ENCODE data around the gene HNF1A.

The HNF1A gene

DNA sequence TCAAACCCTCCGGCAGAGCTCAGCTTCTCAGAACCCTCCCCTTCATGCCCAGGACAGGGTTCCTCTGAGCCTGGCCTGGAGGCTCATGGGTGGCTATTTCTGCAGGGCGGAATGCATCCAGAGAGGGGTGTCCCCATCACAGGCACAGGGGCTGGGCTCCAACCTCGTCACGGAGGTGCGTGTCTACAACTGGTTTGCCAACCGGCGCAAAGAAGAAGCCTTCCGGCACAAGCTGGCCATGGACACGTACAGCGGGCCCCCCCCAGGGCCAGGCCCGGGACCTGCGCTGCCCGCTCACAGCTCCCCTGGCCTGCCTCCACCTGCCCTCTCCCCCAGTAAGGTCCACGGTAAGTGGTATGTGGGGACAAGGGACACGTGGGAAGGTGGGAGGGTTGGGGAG, 15.7 kb downstream of the HNF1A start:
- Histone ChIP-seq H3F3A (ENCODE audit: insufficient read depth) (no peaks in the 10 kb centered on the region), H4K20me1 (ENCODE audit: low read depth, low read length) (no peaks in the 10 kb centered on the region), H3K9me2 (replicated peaks; ENCODE audit: insufficient read depth, low read length) (no peaks in the 10 kb centered on the region), H3K27ac (ENCODE audit: low read depth, low read length) (no peak overlapping the region), H3K27me3 (ENCODE audit: low read length) (no peaks in the 10 kb centered on the region), H3K4me3 (ENCODE audit: insufficient read depth, low read length, poor library complexity, severe bottlenecking) (no peak overlapping the region), H3K9me3 (ENCODE audit: insufficient read depth, low read length) (no peaks in the 10 kb centered on the region), H2AFZ (ENCODE audit: low read depth, low read length, severe bottlenecking) (no peak overlapping the region), H3K4me2 (ENCODE audit: low read depth, low read length, poor library complexity, severe bottlenecking) (no peak overlapping the region), H3K9ac (ENCODE audit: low read length) (no peak overlapping the region), H3K79me2 (ENCODE audit: insufficient read depth, low read length) (no peaks in the 10 kb centered on the region), H3K36me3 (ENCODE audit: low read length) (no peaks in the 10 kb centered on the region)
- TF ChIP-seq EZH2phosphoT487 (conservative IDR thresholded peaks at IDR 0.05; ENCODE audit: low read length): no peak
- TF ChIP-seq, protein P1, sequence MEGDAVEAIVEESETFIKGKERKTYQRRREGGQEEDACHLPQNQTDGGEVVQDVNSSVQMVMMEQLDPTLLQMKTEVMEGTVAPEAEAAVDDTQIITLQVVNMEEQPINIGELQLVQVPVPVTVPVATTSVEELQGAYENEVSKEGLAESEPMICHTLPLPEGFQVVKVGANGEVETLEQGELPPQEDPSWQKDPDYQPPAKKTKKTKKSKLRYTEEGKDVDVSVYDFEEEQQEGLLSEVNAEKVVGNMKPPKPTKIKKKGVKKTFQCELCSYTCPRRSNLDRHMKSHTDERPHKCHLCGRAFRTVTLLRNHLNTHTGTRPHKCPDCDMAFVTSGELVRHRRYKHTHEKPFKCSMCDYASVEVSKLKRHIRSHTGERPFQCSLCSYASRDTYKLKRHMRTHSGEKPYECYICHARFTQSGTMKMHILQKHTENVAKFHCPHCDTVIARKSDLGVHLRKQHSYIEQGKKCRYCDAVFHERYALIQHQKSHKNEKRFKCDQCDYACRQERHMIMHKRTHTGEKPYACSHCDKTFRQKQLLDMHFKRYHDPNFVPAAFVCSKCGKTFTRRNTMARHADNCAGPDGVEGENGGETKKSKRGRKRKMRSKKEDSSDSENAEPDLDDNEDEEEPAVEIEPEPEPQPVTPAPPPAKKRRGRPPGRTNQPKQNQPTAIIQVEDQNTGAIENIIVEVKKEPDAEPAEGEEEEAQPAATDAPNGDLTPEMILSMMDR (IDR thresholded peaks at IDR 0.05; ENCODE audit: insufficient read depth, low read length, poor library complexity, severe bottlenecking): no peak

DNA sequence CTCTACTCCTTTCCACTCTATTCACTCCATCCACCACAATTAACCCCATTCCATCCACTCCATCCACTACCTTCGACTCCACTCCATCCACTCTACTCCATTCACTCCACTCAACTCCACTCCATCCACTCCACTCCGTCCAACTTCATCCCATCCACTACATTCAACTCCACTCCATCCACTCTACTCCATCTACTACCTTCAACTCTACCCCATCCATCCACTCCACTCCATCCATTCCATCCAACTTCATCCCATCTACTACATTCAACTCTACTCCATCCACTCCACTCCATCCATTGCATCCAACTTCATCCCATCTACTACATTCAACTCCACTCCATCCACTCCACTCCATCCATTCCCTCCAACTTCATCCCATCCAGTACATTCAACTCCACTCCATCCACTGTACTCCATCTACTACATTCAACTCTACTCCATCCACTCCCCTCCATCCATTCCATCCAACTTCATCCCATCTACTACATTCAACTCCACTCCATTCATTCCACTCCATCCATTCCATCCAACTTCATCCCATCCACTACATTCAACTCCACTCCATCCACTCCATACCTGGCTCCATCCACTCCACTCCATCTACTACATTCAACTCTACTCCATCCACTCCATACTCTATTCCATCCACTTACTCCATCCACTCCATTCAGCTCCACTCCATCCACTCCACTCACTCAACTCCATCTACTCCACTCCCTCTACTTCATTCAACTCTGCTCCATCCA, 16.4 kb downstream of the HNF1A start:
- H3K27ac ChIP-seq (ENCODE audit: low read depth, low read length): no peak overlapping the region
- H3K9me2 ChIP-seq (replicated peaks; ENCODE audit: insufficient read depth, low read length): no peaks in the 10 kb centered on the region
- H3K9ac ChIP-seq (ENCODE audit: low read length): no peak overlapping the region
- H2AFZ ChIP-seq (ENCODE audit: low read depth, low read length, severe bottlenecking): no peak overlapping the region
- H4K20me1 ChIP-seq (ENCODE audit: low read depth, low read length): no peaks in the 10 kb centered on the region
- H3K4me2 ChIP-seq (ENCODE audit: low read depth, low read length, poor library complexity, severe bottlenecking): no peak overlapping the region
- TF ChIP-seq, protein P1 (IDR thresholded peaks at IDR 0.05; ENCODE audit: insufficient read depth, low read length, poor library complexity, severe bottlenecking): no peak
- TF ChIP-seq EZH2phosphoT487 (conservative IDR thresholded peaks at IDR 0.05; ENCODE audit: low read length): no peak
- no peaks in the 10 kb centered on the region for H3K36me3 ChIP-seq (ENCODE audit: low read length)
- H3K9me3 ChIP-seq (ENCODE audit: insufficient read depth, low read length): no peaks in the 10 kb centered on the region
- no peaks in the 10 kb centered on the region for H3K79me2 ChIP-seq (ENCODE audit: insufficient read depth, low read length)
- H3F3A ChIP-seq (ENCODE audit: insufficient read depth): no peaks in the 10 kb centered on the region
- H3K4me3 ChIP-seq (ENCODE audit: insufficient read depth, low read length, poor library complexity, severe bottlenecking): no peak overlapping the region
- no peaks in the 10 kb centered on the region for H3K27me3 ChIP-seq (ENCODE audit: low read length)

DNA sequence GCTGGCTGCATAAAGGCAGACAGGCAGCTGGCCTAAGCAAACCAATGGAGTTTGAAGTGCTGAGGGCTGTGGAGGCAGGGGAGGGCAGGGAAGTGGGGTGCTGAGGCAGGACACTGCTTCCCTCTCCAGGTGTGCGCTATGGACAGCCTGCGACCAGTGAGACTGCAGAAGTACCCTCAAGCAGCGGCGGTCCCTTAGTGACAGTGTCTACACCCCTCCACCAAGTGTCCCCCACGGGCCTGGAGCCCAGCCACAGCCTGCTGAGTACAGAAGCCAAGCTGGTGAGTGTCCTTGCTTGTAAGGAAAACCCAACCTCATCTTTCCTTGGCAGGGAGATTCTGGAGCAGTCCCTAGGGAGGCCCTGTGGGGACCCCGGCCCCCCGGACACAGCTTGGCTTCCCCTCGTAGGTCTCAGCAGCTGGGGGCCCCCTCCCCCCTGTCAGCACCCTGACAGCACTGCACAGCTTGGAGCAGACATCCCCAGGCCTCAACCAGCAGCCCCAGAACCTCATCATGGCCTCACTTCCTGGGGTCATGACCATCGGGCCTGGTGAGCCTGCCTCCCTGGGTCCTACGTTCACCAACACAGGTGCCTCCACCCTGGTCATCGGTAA, 17.9 kb downstream of the HNF1A start:
- Histone ChIP-seq H4K20me1 (ENCODE audit: low read depth, low read length) (no peaks in the 10 kb centered on the region), H2AFZ (ENCODE audit: low read depth, low read length, severe bottlenecking) (no peak overlapping the region), H3K9me2 (replicated peaks; ENCODE audit: insufficient read depth, low read length) (no peaks in the 10 kb centered on the region), H3K4me2 (ENCODE audit: low read depth, low read length, poor library complexity, severe bottlenecking) (no peak overlapping the region), H3K27ac (ENCODE audit: low read depth, low read length) (no peak overlapping the region), H3K79me2 (ENCODE audit: insufficient read depth, low read length) (no peaks in the 10 kb centered on the region), H3F3A (ENCODE audit: insufficient read depth) (no peaks in the 10 kb centered on the region), H3K27me3 (ENCODE audit: low read length) (no peaks in the 10 kb centered on the region), H3K4me3 (ENCODE audit: insufficient read depth, low read length, poor library complexity, severe bottlenecking) (no peak overlapping the region), H3K9me3 (ENCODE audit: insufficient read depth, low read length) (no peaks in the 10 kb centered on the region), H3K36me3 (ENCODE audit: low read length) (no peaks in the 10 kb centered on the region), H3K9ac (ENCODE audit: low read length) (no peak overlapping the region)
- TF ChIP-seq EZH2phosphoT487 (conservative IDR thresholded peaks at IDR 0.05; ENCODE audit: low read length): no peak
- TF ChIP-seq, protein P1 (IDR thresholded peaks at IDR 0.05; ENCODE audit: insufficient read depth, low read length, poor library complexity, severe bottlenecking): no peak
